ENCODE results near the gene ATP5PO.

ATP5PO gene

DNA sequence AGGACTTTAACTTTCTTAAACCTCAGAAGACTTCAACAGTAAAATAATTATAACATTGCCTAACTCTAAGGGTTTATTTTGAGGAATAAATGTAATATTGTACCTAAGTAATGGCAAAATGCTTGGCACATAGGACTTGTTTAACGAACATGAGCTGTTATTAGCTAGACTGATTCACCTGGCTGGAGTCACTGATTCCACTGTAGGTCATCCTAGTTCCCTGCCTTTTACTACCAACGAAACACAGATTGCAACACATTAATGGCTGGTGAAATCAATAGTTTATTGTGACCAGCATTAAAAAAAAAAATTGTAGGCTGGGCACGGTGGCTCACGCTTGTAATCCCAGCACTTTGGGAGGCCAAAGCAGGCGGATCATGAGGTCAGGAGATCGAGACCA, 45.5 kb upstream of the ATP5PO start:
- ATAC-seq (ENCODE audit: low read depth) = no peak
- Histone ChIP-seq H3K4me1 (ENCODE audit: insufficient read depth, poor library complexity, severe bottlenecking) (no peaks in the 10 kb centered on the region), H3K9me3 (ENCODE audit: severe bottlenecking) (peaks cover 9% of the 10 kb centered on the region), H3K27me3 (ENCODE audit: insufficient read depth, poor library complexity, severe bottlenecking) (no peaks in the 10 kb centered on the region), H3K36me3 (ENCODE audit: low read depth) (no peaks in the 10 kb centered on the region), H3K4me3 (ENCODE audit: severe bottlenecking) (no peak overlapping the region), H3K27ac (ENCODE audit: poor library complexity, severe bottlenecking) (no peak overlapping the region)
- no peak for DNase-seq (ENCODE audit: low spot score)
- TF ChIP-seq, protein P1, sequence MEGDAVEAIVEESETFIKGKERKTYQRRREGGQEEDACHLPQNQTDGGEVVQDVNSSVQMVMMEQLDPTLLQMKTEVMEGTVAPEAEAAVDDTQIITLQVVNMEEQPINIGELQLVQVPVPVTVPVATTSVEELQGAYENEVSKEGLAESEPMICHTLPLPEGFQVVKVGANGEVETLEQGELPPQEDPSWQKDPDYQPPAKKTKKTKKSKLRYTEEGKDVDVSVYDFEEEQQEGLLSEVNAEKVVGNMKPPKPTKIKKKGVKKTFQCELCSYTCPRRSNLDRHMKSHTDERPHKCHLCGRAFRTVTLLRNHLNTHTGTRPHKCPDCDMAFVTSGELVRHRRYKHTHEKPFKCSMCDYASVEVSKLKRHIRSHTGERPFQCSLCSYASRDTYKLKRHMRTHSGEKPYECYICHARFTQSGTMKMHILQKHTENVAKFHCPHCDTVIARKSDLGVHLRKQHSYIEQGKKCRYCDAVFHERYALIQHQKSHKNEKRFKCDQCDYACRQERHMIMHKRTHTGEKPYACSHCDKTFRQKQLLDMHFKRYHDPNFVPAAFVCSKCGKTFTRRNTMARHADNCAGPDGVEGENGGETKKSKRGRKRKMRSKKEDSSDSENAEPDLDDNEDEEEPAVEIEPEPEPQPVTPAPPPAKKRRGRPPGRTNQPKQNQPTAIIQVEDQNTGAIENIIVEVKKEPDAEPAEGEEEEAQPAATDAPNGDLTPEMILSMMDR (IDR thresholded peaks at IDR 0.05; ENCODE audit: poor library complexity, severe bottlenecking) = no peak

DNA sequence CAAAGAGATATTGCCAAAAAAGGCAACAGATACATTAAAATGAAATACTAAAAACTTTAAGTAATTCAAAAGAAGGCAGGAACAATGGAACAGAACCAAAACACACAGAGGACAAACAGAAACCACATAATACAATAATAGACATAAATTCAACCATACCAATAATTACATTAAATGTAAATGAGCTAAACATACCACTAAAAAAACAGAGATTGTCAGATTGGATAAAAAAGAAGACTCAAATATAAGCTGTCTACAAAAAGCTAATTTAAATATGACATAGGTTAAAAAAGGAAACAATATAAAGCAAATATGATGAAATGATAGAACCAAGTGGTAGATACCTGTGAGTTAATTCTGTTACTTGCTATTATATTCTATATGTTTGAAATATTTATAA, 44.1 kb upstream of the ATP5PO start:
- Histone ChIP-seq H3K36me3 (ENCODE audit: low read depth) (no peaks in the 10 kb centered on the region), H3K27me3 (ENCODE audit: insufficient read depth, poor library complexity, severe bottlenecking) (no peaks in the 10 kb centered on the region), H3K27ac (ENCODE audit: poor library complexity, severe bottlenecking) (no peak overlapping the region), H3K4me3 (ENCODE audit: severe bottlenecking) (no peak overlapping the region), H3K9me3 (ENCODE audit: severe bottlenecking) (peaks cover 9% of the 10 kb centered on the region), H3K4me1 (ENCODE audit: insufficient read depth, poor library complexity, severe bottlenecking) (no peaks in the 10 kb centered on the region)
- ATAC-seq (ENCODE audit: low read depth) = no peak
- no peak for DNase-seq (ENCODE audit: low spot score)
- TF ChIP-seq, protein P1 (IDR thresholded peaks at IDR 0.05; ENCODE audit: poor library complexity, severe bottlenecking) = no peak

DNA sequence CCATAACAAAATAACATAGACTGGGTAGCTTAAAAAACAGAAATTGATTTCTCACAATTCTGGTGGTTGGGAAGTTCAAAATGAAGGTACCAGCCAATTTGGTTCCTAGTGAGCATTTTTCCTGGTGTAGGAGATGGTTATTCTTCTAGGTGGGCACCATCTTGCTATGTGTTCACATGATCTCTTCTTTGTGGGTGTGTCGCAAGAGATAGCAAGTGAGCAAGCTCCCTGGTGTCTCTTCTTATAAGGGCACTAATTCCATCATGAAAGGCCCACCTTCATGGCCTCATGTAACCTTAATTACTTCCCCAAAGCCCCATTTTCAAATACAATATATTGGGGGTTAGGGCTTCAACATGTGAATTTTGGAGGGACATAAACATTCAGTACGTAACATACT, 38.8 kb upstream of the ATP5PO start:
- ATAC-seq (ENCODE audit: low read depth) (no peak), DNase-seq (ENCODE audit: low spot score) (no peak)
- TF ChIP-seq, protein P1 (IDR thresholded peaks at IDR 0.05; ENCODE audit: poor library complexity, severe bottlenecking) = no peak
- Histone ChIP-seq H3K27ac (ENCODE audit: poor library complexity, severe bottlenecking) (no peak overlapping the region), H3K4me1 (ENCODE audit: insufficient read depth, poor library complexity, severe bottlenecking) (no peaks in the 10 kb centered on the region), H3K27me3 (ENCODE audit: insufficient read depth, poor library complexity, severe bottlenecking) (no peaks in the 10 kb centered on the region), H3K4me3 (ENCODE audit: severe bottlenecking) (no peak overlapping the region), H3K36me3 (ENCODE audit: low read depth) (no peaks in the 10 kb centered on the region), H3K9me3 (ENCODE audit: severe bottlenecking) (peaks cover 3% of the 10 kb centered on the region)

DNA sequence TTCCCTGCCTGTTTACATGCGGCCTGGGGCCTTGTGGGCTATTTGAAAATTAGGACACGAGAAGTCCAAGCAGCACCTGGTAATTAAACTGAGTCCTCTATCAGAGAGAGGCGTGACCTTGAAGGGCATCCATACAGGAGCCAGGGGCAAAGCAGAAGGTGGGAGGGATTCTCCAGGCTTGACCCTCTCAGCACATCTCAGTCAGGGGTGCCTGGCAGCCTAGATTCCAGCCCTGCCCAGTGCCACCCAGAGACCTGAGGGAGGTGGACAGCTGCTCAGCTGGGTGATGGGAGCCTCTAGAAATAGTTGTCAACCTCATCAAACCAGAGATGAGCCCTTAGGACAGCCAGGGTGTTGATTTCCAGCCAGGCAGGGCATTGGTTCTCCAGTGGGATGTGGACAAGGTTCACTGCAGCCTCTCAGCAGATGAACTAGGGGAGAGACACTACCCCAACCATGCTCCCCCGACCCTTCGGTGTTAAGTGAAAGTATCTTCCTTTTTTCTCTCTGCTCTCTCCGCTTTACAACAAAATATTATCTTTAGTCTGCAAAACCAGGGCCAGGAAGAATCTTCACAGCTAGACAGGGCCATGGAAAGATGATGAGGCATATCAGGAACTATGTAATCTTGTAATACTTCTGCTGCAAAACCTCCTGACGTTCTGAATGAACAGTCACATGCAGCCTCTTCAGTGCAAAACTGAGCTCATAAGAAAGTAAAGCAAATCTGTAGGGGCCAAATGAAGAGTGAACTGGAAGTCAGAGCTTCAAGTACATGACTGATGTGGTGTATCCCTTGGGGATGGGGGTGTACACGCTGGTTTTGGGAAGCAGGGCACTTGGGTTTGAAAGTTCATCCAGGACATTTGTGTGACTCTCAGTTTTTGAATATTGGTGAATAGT, 35.9 kb upstream of the ATP5PO start:
- ATAC-seq (ENCODE audit: low read depth) = no peak
- peaks cover 19% of the 10 kb centered on the region for H3K4me1 ChIP-seq (ENCODE audit: insufficient read depth, poor library complexity, severe bottlenecking)
- no peak overlapping the region for H3K4me3 ChIP-seq (ENCODE audit: severe bottlenecking)
- TF ChIP-seq, protein P1 (IDR thresholded peaks at IDR 0.05; ENCODE audit: poor library complexity, severe bottlenecking) = no peak
- DNase-seq (ENCODE audit: low spot score) = no peak
- H3K36me3 ChIP-seq (ENCODE audit: low read depth) = no peaks in the 10 kb centered on the region
- no peak overlapping the region for H3K27ac ChIP-seq (ENCODE audit: poor library complexity, severe bottlenecking)
- no peaks in the 10 kb centered on the region for H3K27me3 ChIP-seq (ENCODE audit: insufficient read depth, poor library complexity, severe bottlenecking)
- no peaks in the 10 kb centered on the region for H3K9me3 ChIP-seq (ENCODE audit: severe bottlenecking)

Data from RWPE2 (cell line).